GM06990 (cell line): ENCODE data around the gene SYTL2.
A peak's percentile ranks its signal among the peaks of the same experiment; 100 is the strongest.

Source experiments
- DNase-seq: peaks from one replicate; pipeline ENCODE4 v3.0.0-alpha.2; 2011; ENCODE audit not compliant: insufficient read length; ENCODE audit errors: extremely low read depth
- H3K27me3 ChIP-seq: replicated peaks from 2 replicates; pipeline ENCODE4 v1.6.0; 2011; ENCODE audit warnings: low read length; ENCODE audit not compliant: control insufficient read depth, insufficient read depth
- H3K36me3 ChIP-seq: 2 replicates; pipeline ENCODE4 v1.5.1; 2011; ENCODE audit warnings: low read length; ENCODE audit not compliant: control insufficient read depth, insufficient read depth
- H3K4me3 ChIP-seq: replicated peaks from 2 replicates; pipeline ENCODE4 v1.5.1; 2011; ENCODE audit warnings: low read depth, mild to moderate bottlenecking, control low read depth, low read length
- CTCF ChIP-seq: IDR thresholded peaks from 2 replicates; pipeline ENCODE4 v1.5.1; 2011; ENCODE audit warnings: low read length, control low read depth, mild to moderate bottlenecking, inconsistent platforms; ENCODE audit not compliant: insufficient read depth, poor library complexity, severe bottlenecking

The SYTL2 gene

GRCh38 chr11:85694385-85694980 lies 116.5 kb downstream of the SYTL2 start:
- Histone ChIP-seq H3K36me3 (no peaks in the 10 kb centered on the region), H3K27me3 (no peaks in the 10 kb centered on the region; the same call in 1 of the 2 replicates), H3K4me3 (no peak overlapping the region)
- peak; percentile 9 for DNase-seq
- TF ChIP-seq CTCF, result peak; percentile 39

GRCh38 chr11:85685820-85686459 lies 125.0 kb downstream of the SYTL2 start, which contains the start of gene CCDC89:
Gene CCDC89, minus strand, starts transcription at chr11:85686195. Its CDS starts 65 bp downstream, at chr11:85686130.
- Histone ChIP-seq H3K36me3 (no peaks in the 10 kb centered on the region), H3K4me3 (no peak within 1 kb of the TSS), H3K27me3 (no peaks in the 10 kb centered on the region)
- no peak for DNase-seq
- no peak for TF ChIP-seq CTCF

GRCh38 chr11:85685125-85685819 lies 125.7 kb downstream of the SYTL2 start:
- no peaks in the 10 kb centered on the region for H3K36me3 ChIP-seq
- DNase-seq, result no peak
- H3K4me3 ChIP-seq, result no peak overlapping the region
- H3K27me3 ChIP-seq, result no peaks in the 10 kb centered on the region
- TF ChIP-seq CTCF, result no peak

- Histone ChIP-seq H3K27me3 (no peaks in the 10 kb centered on the region), H3K4me3 (peak overlapping the region; percentile 65), H3K36me3 (no peaks in the 10 kb centered on the region)
- TF ChIP-seq CTCF, result no peak
- DNase-seq, result peak; percentile 32
Observed at GRCh38 chr11:85682330-85683305, 128.3 kb downstream of the SYTL2 start.

- H3K36me3 ChIP-seq, result no peaks in the 10 kb centered on the region
- no peak for DNase-seq
- no peak for TF ChIP-seq CTCF
- H3K4me3 ChIP-seq, result no peak overlapping the region
- no peaks in the 10 kb centered on the region for H3K27me3 ChIP-seq
Observed at GRCh38 chr11:85680897-85681296, 130.0 kb downstream of the SYTL2 start.
